Measurements from ENCODE around the gene CRADD. TPM values are rescaled to one million over a fixed set of nuclear protein-coding genes. Genes with fewer than 3 reads are reported as not detected.

Gene CRADD
- total RNA-seq, 1 donor from 2014 or later, result 41.2 TPM

DNA sequence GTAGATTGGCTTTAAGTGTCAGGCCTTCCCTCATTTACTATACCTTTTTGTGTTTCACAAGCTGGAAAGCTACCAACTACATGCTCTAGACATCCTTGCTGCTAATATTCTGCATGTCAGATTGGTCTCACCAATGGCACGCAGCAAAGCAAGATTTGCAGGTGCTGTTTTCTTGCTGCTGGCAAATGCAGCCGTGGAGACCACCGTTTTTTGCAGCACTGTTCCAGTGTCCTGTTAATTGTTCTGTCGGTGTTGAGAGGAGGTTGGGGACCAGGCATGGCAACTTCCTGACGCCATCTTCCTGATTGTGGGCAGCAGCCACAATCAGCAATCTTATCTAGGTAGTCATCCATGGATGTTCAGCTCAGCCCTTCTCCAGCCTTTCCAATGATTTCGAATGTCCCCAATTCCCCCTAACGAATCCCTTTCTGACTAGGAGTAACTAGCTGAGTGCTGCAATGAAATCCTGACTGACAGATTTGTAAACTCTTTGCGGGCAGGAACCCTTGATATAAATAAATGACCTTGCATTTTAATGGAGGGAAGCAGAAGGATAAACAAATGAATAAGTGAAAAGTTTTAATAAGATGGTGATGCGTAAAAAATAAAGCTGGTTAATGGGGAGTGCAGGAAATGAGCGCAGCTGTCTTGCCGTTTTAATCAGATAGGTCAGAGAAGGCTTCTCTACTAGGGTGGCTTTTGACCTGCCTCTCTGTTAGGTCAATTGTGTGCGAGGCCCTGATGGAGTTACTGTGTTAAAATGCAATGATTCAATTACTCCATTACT, 574 bp upstream of the CRADD start:
- no peak overlapping the region for H3K27ac ChIP-seq
- H3K27ac Mint-ChIP-seq, result peak overlapping the region; percentile 100
- no peak for DNase-seq (ENCODE audit: low spot score)

DNA sequence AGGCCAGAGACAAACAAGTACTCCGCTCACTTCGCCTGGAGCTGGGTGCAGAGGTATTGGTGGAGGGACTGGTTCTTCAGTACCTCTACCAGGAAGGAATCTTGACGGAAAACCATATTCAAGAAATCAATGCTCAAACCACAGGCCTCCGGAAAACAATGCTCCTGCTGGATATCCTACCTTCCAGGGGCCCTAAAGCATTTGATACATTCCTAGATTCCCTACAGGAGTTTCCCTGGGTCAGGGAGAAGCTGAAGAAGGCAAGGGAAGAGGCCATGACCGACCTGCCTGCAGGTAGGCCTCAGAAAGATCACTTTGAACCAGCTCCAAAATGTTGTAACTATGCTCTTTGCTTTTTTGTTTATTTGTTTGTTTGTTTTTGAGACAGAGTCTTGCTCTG, 1.6 kb downstream of the CRADD start:
- peaks cover 15% of the 10 kb centered on the region for H3F3A ChIP-seq (ENCODE audit: low read depth)
- H3K4me1 ChIP-seq, result peaks cover 11% of the 10 kb centered on the region
- H3K4me3 ChIP-seq, result no peak overlapping the region
- no peaks in the 10 kb centered on the region for H3K36me3 ChIP-seq
- H3K4me1 Mint-ChIP-seq, result peaks cover 27% of the 10 kb centered on the region
- TF ChIP-seq EZH2 (IDR thresholded peaks at IDR 0.05), result no peak
- TF ChIP-seq, protein P1, sequence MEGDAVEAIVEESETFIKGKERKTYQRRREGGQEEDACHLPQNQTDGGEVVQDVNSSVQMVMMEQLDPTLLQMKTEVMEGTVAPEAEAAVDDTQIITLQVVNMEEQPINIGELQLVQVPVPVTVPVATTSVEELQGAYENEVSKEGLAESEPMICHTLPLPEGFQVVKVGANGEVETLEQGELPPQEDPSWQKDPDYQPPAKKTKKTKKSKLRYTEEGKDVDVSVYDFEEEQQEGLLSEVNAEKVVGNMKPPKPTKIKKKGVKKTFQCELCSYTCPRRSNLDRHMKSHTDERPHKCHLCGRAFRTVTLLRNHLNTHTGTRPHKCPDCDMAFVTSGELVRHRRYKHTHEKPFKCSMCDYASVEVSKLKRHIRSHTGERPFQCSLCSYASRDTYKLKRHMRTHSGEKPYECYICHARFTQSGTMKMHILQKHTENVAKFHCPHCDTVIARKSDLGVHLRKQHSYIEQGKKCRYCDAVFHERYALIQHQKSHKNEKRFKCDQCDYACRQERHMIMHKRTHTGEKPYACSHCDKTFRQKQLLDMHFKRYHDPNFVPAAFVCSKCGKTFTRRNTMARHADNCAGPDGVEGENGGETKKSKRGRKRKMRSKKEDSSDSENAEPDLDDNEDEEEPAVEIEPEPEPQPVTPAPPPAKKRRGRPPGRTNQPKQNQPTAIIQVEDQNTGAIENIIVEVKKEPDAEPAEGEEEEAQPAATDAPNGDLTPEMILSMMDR (IDR thresholded peaks at IDR 0.05), result no peak
- TF ChIP-seq EZH2phosphoT487 (IDR thresholded peaks at IDR 0.05), result no peak
- H3K9me3 ChIP-seq (ENCODE audit: low read depth), result no peaks in the 10 kb centered on the region
- peaks cover 2% of the 10 kb centered on the region for H3K27me3 Mint-ChIP-seq (ENCODE audit: insufficient read depth, low read depth)
- H3K9ac ChIP-seq, result no peak overlapping the region
- peak overlapping the region; percentile 94 for H2AFZ ChIP-seq (replicated peaks)
- no peaks in the 10 kb centered on the region for H4K20me1 ChIP-seq (ENCODE audit: low read depth)
- DNase-seq (ENCODE audit: low spot score), result no peak
- H3K4me2 ChIP-seq, result peak overlapping the region; percentile 90
- H3K36me3 Mint-ChIP-seq, result peaks cover 4% of the 10 kb centered on the region
- H3K27ac Mint-ChIP-seq, result peak overlapping the region; percentile 100
- H3K27me3 ChIP-seq, result no peaks in the 10 kb centered on the region
- no peak overlapping the region for H3K27ac ChIP-seq
- no peaks in the 10 kb centered on the region for H3K79me2 ChIP-seq (ENCODE audit: low read depth)
- H3K4me3 Mint-ChIP-seq, result peak overlapping the region; percentile 96
- H3K9me3 Mint-ChIP-seq, result no peaks in the 10 kb centered on the region

More for the DNA sequence above, 574 bp upstream of the CRADD start:
- Histone ChIP-seq H3K4me1 (peaks cover 11% of the 10 kb centered on the region), H3K36me3 (no peaks in the 10 kb centered on the region), H3F3A (ENCODE audit: low read depth) (peaks cover 15% of the 10 kb centered on the region), H3K9ac (no peak overlapping the region), H3K27me3 (no peaks in the 10 kb centered on the region), H4K20me1 (ENCODE audit: low read depth) (no peaks in the 10 kb centered on the region), H3K79me2 (ENCODE audit: low read depth) (no peaks in the 10 kb centered on the region), H3K4me2 (peak overlapping the region; percentile 90), H3K9me3 (ENCODE audit: low read depth) (no peaks in the 10 kb centered on the region), H3K4me3 (peak overlapping the region; percentile 75), H2AFZ (replicated peaks) (peak overlapping the region; percentile 94)
- Mint-ChIP-seq H3K27me3 (ENCODE audit: insufficient read depth, low read depth) (peaks cover 2% of the 10 kb centered on the region), H3K4me1 (peaks cover 27% of the 10 kb centered on the region), H3K4me3 (peak overlapping the region; percentile 96), H3K9me3 (no peaks in the 10 kb centered on the region), H3K36me3 (peaks cover 4% of the 10 kb centered on the region)
- TF ChIP-seq, protein P1 (IDR thresholded peaks at IDR 0.05), result no peak
- TF ChIP-seq EZH2phosphoT487 (IDR thresholded peaks at IDR 0.05) (no peak), EZH2 (IDR thresholded peaks at IDR 0.05) (no peak)

DNA sequence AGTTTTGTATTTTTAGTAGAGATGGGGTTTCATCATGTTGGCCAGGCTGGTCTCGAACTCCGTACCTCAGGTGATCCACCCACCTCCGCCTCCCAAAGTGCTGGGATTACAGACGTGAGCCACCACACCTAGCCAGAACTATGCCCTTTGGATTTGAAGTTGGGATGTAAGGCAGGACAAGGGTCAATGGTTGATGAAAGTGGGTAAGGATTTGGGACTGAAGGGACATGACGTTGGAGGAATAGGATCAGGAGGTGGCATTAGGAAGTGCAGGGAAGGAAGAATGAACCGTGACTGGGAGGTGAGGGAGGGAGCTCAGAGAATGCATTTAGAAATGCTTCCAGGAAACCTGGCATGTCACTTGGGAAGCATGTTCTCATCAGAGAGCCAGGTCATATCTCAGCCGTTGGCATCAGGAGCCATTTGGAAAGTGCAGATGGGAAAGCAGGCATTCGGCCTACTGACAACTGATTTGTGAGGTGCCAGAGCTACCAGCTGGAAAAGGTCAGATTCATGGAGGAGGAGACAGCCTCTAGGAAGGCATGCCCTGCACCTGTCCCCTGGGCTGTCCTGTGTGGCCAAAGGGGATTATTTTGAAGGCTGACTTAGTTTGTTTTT, 2.2 kb downstream of the CRADD start:
- Histone ChIP-seq H3K9me3 (ENCODE audit: low read depth) (no peaks in the 10 kb centered on the region), H4K20me1 (ENCODE audit: low read depth) (no peaks in the 10 kb centered on the region), H3K4me3 (no peak overlapping the region), H3K79me2 (ENCODE audit: low read depth) (no peaks in the 10 kb centered on the region), H3K36me3 (no peaks in the 10 kb centered on the region), H3K4me1 (peaks cover 11% of the 10 kb centered on the region), H3K9ac (no peak overlapping the region), H3K27ac (no peak overlapping the region), H3K27me3 (no peaks in the 10 kb centered on the region), H2AFZ (replicated peaks) (no peak overlapping the region), H3F3A (ENCODE audit: low read depth) (peaks cover 15% of the 10 kb centered on the region), H3K4me2 (no peak overlapping the region)
- no peak for DNase-seq (ENCODE audit: low spot score)
- peak overlapping the region; percentile 62 for H3K4me3 Mint-ChIP-seq
- H3K36me3 Mint-ChIP-seq, result peaks cover 4% of the 10 kb centered on the region
- no peaks in the 10 kb centered on the region for H3K9me3 Mint-ChIP-seq
- TF ChIP-seq, protein P1 (IDR thresholded peaks at IDR 0.05), result no peak
- TF ChIP-seq EZH2phosphoT487 (IDR thresholded peaks at IDR 0.05), result no peak
- TF ChIP-seq EZH2 (IDR thresholded peaks at IDR 0.05), result no peak
- peak overlapping the region; percentile 31 for H3K27ac Mint-ChIP-seq
- peaks cover 2% of the 10 kb centered on the region for H3K27me3 Mint-ChIP-seq (ENCODE audit: insufficient read depth, low read depth)
- peaks cover 27% of the 10 kb centered on the region for H3K4me1 Mint-ChIP-seq
